Hepatocyte (in vitro differentiated cells): Measurements from ENCODE around the gene LMCD1.

Experiments
- CTCF ChIP-seq: fragments of 200-600 bp; sonication (generic); IDR thresholded peaks from 2 replicates; pipeline ENCODE4 v1.5.1; 2016; ENCODE audit warnings: antibody characterized with exemption, mild to moderate bottlenecking; ENCODE audit not compliant: poor library complexity
- EZH2 ChIP-seq: fragments of 200-600 bp; sonication (generic); IDR thresholded peaks from 2 replicates; pipeline ENCODE4 v1.6.1; 2016; ENCODE audit warnings: antibody characterized with exemption, mild to moderate bottlenecking, borderline replicate concordance
- EZH2phosphoT487 ChIP-seq: fragments of 200-600 bp; sonication (generic); IDR thresholded peaks from one replicate; pipeline ENCODE4 v1.6.1; 2018; ENCODE audit warnings: antibody characterized with exemption, mild to moderate bottlenecking, low read depth, moderate library complexity; ENCODE audit not compliant: unreplicated experiment, severe bottlenecking

GRCh38 chr3:8529181-8529637 lies 27.6 kb downstream of the LMCD1 start:
- no peak for TF ChIP-seq CTCF
- TF ChIP-seq EZH2, result no peak
- no peak for TF ChIP-seq EZH2phosphoT487
